Cardiac septum (tissue), 1 donor: ENCODE results near the gene ITCH. TPM values are rescaled to one million over a fixed set of nuclear protein-coding genes. Genes with fewer than 3 reads are reported as not detected.
"Not testable (repeated sequence)": the region's sequence is repeated elsewhere in the genome, so short reads cannot be mapped to it uniquely, and the experiment has no call there.

Experiments used
- DNase-seq: peaks from one replicate; pipeline ENCODE4 v3.0.0-alpha.2; 2020; ENCODE audit warnings: low spot score
- intact Hi-C: fragments of 100-400 bp; cut with DNase I; formaldehyde crosslinking; loops from one replicate; pipeline ENCODE4 v1.14.0; 2022
- total RNA-seq: library from RNA; stranded (reverse); fragmentation: NEBNext Ultra II Directional; extraction: Animal tissue kit (Norgen Biotek cat#: 25700); gene quantifications from one replicate; pipeline ENCODE4 v1.2.1, GENCODE V29; 2021
- donor health status: DM: no; HTN: no; CAD: no.

ITCH gene
- total RNA-seq, 1 donor from 2014 or later, result 36.4 TPM

- DNase-seq, result no peak
- intact Hi-C loops, result no loop called here
These were observed 10.4 kb downstream of the ITCH start for GRCh38 chr20:34373445-34373844.

- intact Hi-C loops, result no loop called here
- DNase-seq, result no peak
These were observed 11.2 kb downstream of the ITCH start for GRCh38 chr20:34374209-34374760.

- DNase-seq, result no peak
- intact Hi-C loops, result no loop called here
These were observed 12.9 kb downstream of the ITCH start for GRCh38 chr20:34375977-34376430.

GRCh38 chr20:34377072-34377847 is 14.2 kb downstream of the ITCH start:
- intact Hi-C loops, result no loop called here

GRCh38 chr20:34382174-34382573 is 19.1 kb downstream of the ITCH start:
- intact Hi-C loops, result no loop called here
- no peak for DNase-seq

More at GRCh38 chr20:34377072-34377847, 14.2 kb downstream of the ITCH start:
- DNase-seq, result no peak

- intact Hi-C loops, DNase-seq: not testable (repeated sequence)
These were observed 19.9 kb downstream of the ITCH start for GRCh38 chr20:34382877-34383455.

- intact Hi-C loops, result no loop called here
These were observed 22.4 kb downstream of the ITCH start for GRCh38 chr20:34385464-34385863.

GRCh38 chr20:34388000-34388399 is 24.9 kb downstream of the ITCH start:
- DNase-seq, result no peak
- intact Hi-C loops, result no loop called here

More at GRCh38 chr20:34385464-34385863, 22.4 kb downstream of the ITCH start:
- no peak for DNase-seq

- DNase-seq, result no peak
- intact Hi-C loops, result no loop called here
These were observed 25.6 kb downstream of the ITCH start for GRCh38 chr20:34388678-34389077.

- intact Hi-C loops, result no loop called here
- DNase-seq, result no peak
These were observed 26.3 kb downstream of the ITCH start for GRCh38 chr20:34389206-34389953.

GRCh38 chr20:34389954-34390555 is 27.0 kb downstream of the ITCH start:
- intact Hi-C loops, result no loop called here
- DNase-seq, result no peak

GRCh38 chr20:34396408-34396807 is 33.3 kb downstream of the ITCH start:
- no peak for DNase-seq
- intact Hi-C loops, result no loop called here

- DNase-seq, result no peak
- intact Hi-C loops, result no loop called here
These were observed 34.0 kb downstream of the ITCH start for GRCh38 chr20:34397096-34397495.

- intact Hi-C loops, DNase-seq: not testable (repeated sequence)
These were observed 37.7 kb downstream of the ITCH start for GRCh38 chr20:34400776-34401175.

- intact Hi-C loops, result no loop called here
- DNase-seq, result no peak
These were observed 38.8 kb downstream of the ITCH start for GRCh38 chr20:34401741-34402455.

- intact Hi-C loops, result no loop called here
- no peak for DNase-seq
These were observed 39.4 kb downstream of the ITCH start for GRCh38 chr20:34402461-34402860.

GRCh38 chr20:34403063-34403827 is 40.2 kb downstream of the ITCH start:
- intact Hi-C loops, result no loop called here
- no peak for DNase-seq

- DNase-seq, result no peak
- intact Hi-C loops, result no loop called here
These were observed 40.8 kb downstream of the ITCH start for GRCh38 chr20:34403908-34404307.
